DND-41 (cell line): ENCODE data around the gene SLITRK6.

ENCODE experiments used
- CTCF ChIP-seq: IDR thresholded peaks from 2 replicates; pipeline ENCODE4 v1.5.1; 2012; ENCODE audit warnings: borderline replicate concordance, low read length, moderate library complexity, mild to moderate bottlenecking; ENCODE audit not compliant: poor library complexity, severe bottlenecking; ENCODE audit errors: extremely low read depth
- EZH2 ChIP-seq: IDR thresholded peaks from 3 replicates; pipeline ENCODE4 v1.6.1; 2012; ENCODE audit warnings: borderline replicate concordance, low read depth, mild to moderate bottlenecking, moderate library complexity, low read length, inconsistent platforms; ENCODE audit not compliant: severe bottlenecking

DNA sequence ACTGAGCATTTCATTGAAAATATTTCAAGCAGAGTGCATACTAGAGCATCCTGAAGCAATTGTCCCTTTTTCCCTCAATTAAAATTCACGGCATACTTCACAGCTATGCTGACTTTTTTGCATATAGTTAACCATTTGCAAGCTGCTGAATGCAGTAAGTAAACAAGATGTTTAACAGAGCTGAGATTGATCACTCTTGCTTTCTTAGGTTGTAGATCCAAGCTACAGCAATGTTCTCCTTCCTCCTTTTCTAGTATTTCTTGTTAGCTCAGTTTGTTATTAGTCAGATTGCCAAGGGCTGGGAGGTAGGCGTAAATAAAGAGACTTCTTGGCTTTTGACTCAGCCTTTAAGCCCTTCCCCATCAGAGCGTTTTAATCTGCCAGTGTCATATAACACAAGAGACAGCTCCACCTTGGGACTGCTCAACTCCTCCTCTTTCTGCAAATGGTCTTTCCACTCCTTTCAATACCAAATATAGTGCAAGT, at the start of gene SLITRK6:
- TF ChIP-seq CTCF (no peak), EZH2 (no peak)
